Activated CD4-positive, alpha-beta memory T cell treated with anti-CD3 and anti-CD28 coated beads, Interleukin-2, amount 10 ng/mL, durations not matched to agents 7 days and 5 days (primary cell): ENCODE results near the gene COL5A1. TPM values are rescaled to one million over a fixed set of nuclear protein-coding genes. Genes with fewer than 3 reads are reported as not detected.

Source experiments
- CTCF ChIA-PET: fragments of 350-600 bp; sonication (Branson Sonifier 250); formaldehyde crosslinking; loops from one replicate; lab custom pipeline; 2021; ENCODE audit warnings: antibody characterized with exemption, inconsistent platforms; lab: Charles Lee
- POLR2A ChIA-PET: fragments of 350-600 bp; sonication (Branson Sonifier 250); formaldehyde crosslinking; loops from one replicate; lab custom pipeline; 2021; ENCODE audit warnings: antibody characterized with exemption; lab: Charles Lee
- DNase-seq: peaks from one replicate; pipeline ENCODE4 v3.0.0-alpha.2; 2020
- H3K27ac Mint-ChIP-seq: one replicate; pipeline ENCODE4 v1.8.0; 2021; ENCODE audit warnings: mild to moderate bottlenecking, mixed read lengths
- H3K27me3 Mint-ChIP-seq: one replicate; pipeline ENCODE4 v1.8.0; 2021; ENCODE audit warnings: mixed read lengths
- H3K36me3 Mint-ChIP-seq: one replicate; pipeline ENCODE4 v1.8.0; 2021; ENCODE audit warnings: low read depth, mixed read lengths
- H3K4me1 Mint-ChIP-seq: one replicate; pipeline ENCODE4 v1.8.0; 2021; ENCODE audit warnings: mixed read lengths
- H3K4me3 Mint-ChIP-seq: one replicate; pipeline ENCODE4 v1.8.0; 2021; ENCODE audit warnings: mild to moderate bottlenecking, mixed read lengths
- H3K9me3 Mint-ChIP-seq: one replicate; pipeline ENCODE4 v1.8.0; 2021; ENCODE audit warnings: mixed read lengths
- total RNA-seq, 2 experiments: library from RNA; stranded (reverse); gene quantifications; one replicate each; pipeline ENCODE4 v1.2.3, GENCODE V29; 2021

The COL5A1 gene
- total RNA-seq, 2 experiments from 2014 or later: 0.10 to 0.13 TPM

DNA sequence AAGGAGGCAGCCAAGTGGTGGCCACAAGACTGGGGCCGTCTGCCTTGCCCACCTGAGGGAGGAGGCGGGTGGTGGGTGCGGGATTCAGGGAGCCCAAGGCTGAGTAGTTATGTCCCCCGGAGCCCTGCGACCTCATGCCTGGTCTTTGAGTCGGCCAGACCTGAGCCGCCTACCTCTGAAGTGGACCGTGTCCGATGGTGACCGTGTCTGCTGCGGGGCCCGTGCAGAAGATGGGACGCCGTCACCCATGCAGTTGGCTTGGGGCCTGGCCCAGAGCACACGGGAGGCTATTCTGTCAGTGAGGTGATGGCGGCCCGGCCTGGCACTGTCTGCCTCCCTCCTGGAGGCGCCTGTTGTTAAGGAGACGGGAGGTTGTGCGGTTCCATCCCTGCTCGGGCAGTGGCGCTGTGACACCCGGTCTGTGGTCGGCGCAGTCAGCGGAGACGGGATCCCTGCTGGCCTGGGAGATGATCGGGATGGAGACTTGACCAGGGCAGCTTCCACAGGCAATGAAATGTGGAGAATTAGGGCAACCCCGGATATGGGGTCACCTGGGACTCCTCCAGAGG is 176.5 kb downstream of the COL5A1 start:
- DNase-seq: no peak
- CTCF ChIA-PET: no interaction called here
- H3K9me3 Mint-ChIP-seq: no peaks in the 10 kb centered on the region
- H3K4me3 Mint-ChIP-seq: no peak overlapping the region
- no peaks in the 10 kb centered on the region for H3K4me1 Mint-ChIP-seq
- POLR2A ChIA-PET: no interaction called here
- no peak overlapping the region for H3K27ac Mint-ChIP-seq
- no peaks in the 10 kb centered on the region for H3K27me3 Mint-ChIP-seq
- no peaks in the 10 kb centered on the region for H3K36me3 Mint-ChIP-seq

DNA sequence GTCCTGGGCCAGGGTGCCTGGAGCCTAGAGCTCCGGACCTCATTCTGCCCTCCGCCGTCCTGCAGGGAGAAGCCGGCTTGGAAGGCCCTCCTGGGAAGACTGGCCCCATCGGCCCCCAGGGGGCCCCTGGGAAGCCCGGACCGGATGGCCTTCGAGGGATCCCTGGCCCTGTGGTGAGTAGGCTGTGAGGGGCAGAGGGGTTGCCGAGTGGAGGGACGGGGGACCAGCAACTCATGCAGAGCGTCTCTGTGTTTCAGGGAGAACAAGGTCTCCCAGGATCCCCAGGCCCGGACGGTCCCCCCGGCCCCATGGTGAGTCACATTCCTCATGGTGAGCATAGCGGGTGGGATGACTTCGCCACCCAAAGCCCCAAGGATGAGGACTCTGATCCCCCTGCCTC is 177.0 kb downstream of the COL5A1 start:
- DNase-seq: no peak
- Mint-ChIP-seq H3K9me3 (no peaks in the 10 kb centered on the region), H3K4me3 (no peak overlapping the region), H3K4me1 (no peaks in the 10 kb centered on the region), H3K36me3 (no peaks in the 10 kb centered on the region), H3K27ac (no peak overlapping the region), H3K27me3 (no peaks in the 10 kb centered on the region)
- ChIA-PET POLR2A (no interaction called here), CTCF (no interaction called here)

DNA sequence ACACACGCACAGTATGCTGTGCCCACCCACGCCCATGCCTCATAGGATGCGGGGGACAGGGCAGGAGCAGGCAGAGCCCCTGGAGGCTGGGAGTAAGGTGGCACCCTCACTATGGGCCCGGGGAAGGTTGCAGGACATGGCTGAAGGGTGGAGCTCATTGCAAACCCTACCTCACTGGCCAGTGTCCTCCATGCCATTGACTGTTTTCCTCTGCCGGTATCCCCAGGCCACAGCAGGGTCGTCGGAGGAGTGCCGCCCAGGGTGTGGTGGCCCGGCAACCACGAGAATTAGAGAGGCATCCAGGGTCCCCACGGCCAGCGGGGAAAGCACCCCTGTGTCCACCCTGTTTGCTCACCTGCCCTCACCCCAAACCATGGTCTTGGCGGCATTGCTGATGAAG is 179.3 kb downstream of the COL5A1 start:
- no peaks in the 10 kb centered on the region for H3K36me3 Mint-ChIP-seq
- POLR2A ChIA-PET: no interaction called here
- CTCF ChIA-PET: no interaction called here
- no peaks in the 10 kb centered on the region for H3K9me3 Mint-ChIP-seq
- H3K27ac Mint-ChIP-seq: no peak overlapping the region
- DNase-seq: no peak
- no peak overlapping the region for H3K4me3 Mint-ChIP-seq
- no peaks in the 10 kb centered on the region for H3K27me3 Mint-ChIP-seq
- H3K4me1 Mint-ChIP-seq: no peaks in the 10 kb centered on the region

DNA sequence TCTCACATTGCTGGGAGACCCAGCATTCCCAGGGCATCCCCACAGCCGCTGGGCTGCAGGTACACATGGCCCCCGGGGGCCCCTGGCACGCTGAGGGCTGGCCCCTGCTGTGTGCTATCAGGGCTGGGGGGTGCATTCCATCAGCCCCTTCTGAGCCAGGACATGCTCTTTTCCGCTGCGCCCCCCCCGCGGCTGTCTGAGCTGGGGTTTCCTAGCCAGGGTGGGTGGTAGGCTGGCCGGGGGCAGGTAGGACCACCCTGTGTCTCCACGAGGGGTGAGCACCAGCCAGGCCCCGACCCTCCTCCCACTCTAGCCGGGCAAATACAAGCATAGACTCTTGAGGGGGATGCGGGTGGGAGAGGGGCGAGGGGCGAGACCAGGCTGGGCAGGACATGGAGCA is 180.9 kb downstream of the COL5A1 start:
- H3K9me3 Mint-ChIP-seq: no peaks in the 10 kb centered on the region
- H3K27me3 Mint-ChIP-seq: no peaks in the 10 kb centered on the region
- ChIA-PET CTCF (no interaction called here), POLR2A (no interaction called here)
- H3K4me1 Mint-ChIP-seq: no peaks in the 10 kb centered on the region
- no peak for DNase-seq
- no peaks in the 10 kb centered on the region for H3K36me3 Mint-ChIP-seq
- H3K4me3 Mint-ChIP-seq: no peak overlapping the region
- no peak overlapping the region for H3K27ac Mint-ChIP-seq

DNA sequence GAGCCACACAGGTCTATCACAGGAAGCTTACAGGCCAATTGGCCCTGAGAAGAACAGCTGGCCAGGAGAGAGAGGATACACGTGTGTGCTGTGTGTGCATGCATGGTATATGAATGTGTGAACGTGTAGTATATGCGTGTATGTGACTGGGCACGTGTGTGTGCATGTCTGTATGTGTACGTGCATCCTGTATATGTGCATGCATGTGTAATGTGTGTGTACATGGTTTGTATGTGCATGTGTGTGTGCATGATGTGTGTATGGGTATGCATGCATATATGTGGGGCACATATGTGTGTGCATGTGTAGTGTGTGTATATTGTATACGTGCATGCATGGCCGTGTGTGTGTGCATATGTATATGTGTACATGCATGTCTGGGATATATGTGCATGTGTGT is 182.0 kb downstream of the COL5A1 start:
- Mint-ChIP-seq H3K4me1 (no peaks in the 10 kb centered on the region), H3K9me3 (no peaks in the 10 kb centered on the region), H3K27me3 (no peaks in the 10 kb centered on the region), H3K36me3 (no peaks in the 10 kb centered on the region), H3K27ac (no peak overlapping the region), H3K4me3 (no peak overlapping the region)
- POLR2A ChIA-PET: no interaction called here
- DNase-seq: no peak
- CTCF ChIA-PET: no interaction called here

DNA sequence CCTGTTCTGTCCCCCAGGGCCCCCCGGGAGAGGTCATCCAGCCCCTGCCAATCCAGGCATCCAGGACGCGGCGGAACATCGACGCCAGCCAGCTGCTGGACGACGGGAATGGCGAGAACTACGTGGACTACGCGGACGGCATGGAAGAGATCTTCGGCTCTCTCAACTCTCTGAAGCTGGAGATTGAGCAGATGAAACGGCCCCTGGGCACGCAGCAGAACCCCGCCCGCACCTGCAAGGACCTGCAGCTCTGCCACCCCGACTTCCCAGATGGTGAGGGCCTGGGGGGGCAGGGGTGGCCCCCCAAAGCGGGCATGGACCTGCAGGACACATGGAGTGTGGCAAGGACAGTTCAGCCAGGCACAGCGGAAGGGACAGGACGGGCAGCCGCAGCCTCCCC is 183.0 kb downstream of the COL5A1 start:
- DNase-seq: no peak
- Mint-ChIP-seq H3K36me3 (no peaks in the 10 kb centered on the region), H3K4me1 (no peaks in the 10 kb centered on the region), H3K9me3 (no peaks in the 10 kb centered on the region), H3K4me3 (no peak overlapping the region), H3K27ac (no peak overlapping the region), H3K27me3 (no peaks in the 10 kb centered on the region)
- POLR2A ChIA-PET: no interaction called here
- CTCF ChIA-PET: no interaction called here

DNA sequence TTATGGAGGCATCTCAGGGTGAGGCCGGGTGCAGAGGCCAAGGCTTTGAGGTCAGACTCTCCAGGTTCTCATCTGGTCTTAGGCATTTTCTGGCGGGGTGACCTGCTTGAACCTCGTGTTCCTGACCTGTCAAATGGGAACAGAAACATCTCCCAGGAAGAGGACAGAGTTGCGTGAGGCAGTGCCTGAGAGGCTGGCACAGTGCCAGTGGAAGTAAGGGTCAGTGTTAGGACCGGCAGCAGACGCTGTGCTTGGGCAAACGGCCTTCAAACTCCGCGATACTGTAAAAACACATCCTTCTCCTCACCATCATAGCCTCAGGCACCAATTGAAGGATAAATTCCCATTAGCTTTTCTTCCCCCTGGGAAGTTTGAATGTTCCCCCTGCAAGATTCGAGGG is 183.4 kb downstream of the COL5A1 start:
- ChIA-PET POLR2A (no interaction called here), CTCF (no interaction called here)
- no peak for DNase-seq
- H3K9me3 Mint-ChIP-seq: no peaks in the 10 kb centered on the region
- no peak overlapping the region for H3K4me3 Mint-ChIP-seq
- no peaks in the 10 kb centered on the region for H3K36me3 Mint-ChIP-seq
- no peaks in the 10 kb centered on the region for H3K27me3 Mint-ChIP-seq
- H3K4me1 Mint-ChIP-seq: no peaks in the 10 kb centered on the region
- H3K27ac Mint-ChIP-seq: no peak overlapping the region

DNA sequence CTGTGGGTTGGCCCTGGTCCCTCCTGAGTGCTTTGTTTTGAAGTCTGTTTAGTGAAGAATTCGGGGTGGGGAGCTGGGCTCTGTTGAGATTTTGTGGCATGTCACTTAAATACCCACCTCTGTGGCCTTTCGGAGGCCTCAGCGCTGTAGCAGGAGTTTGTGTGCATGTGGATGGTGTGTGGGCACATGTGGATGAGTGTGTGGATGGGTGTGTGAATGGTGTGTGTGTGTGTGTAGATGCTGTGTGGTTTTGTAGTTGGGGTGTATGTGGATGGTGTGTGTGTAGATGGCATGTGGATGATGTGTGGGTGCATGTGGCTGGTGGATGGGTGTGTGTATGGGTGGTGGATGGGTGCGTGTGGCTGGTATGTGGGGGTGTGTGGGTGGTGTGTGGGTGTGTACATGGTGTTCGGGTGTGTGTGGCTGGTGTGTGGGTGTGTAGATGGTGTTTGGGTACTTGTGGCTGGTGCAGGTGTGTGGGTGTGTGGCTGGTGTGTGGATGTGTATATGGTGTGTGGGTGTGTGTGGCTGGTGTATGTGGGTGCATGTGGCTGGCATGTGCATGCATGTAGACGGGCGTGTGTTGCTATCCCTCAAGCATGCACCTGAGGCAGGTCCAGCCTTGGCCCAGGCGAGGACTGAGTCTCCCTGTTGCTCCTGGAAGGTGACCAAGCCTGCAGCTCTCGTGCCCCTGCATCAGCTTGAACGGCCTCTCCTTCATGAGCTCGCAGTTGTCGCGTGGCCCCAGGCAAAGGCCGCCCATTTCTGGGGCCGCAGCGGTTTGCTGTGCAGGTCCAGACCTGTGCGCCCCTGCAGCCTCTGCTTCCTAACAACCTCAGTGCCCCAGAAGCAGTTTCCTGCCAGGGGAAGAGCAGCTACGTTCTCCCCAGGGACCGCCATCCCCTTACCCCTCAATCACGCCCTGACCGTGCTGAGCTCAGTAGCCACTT is 185.0 kb downstream of the COL5A1 start:
- Mint-ChIP-seq H3K9me3 (no peaks in the 10 kb centered on the region), H3K36me3 (no peaks in the 10 kb centered on the region), H3K4me3 (no peak overlapping the region), H3K27ac (no peak overlapping the region), H3K4me1 (no peaks in the 10 kb centered on the region), H3K27me3 (no peaks in the 10 kb centered on the region)
- CTCF ChIA-PET: no interaction called here
- POLR2A ChIA-PET: no interaction called here
- DNase-seq: no peak

DNA sequence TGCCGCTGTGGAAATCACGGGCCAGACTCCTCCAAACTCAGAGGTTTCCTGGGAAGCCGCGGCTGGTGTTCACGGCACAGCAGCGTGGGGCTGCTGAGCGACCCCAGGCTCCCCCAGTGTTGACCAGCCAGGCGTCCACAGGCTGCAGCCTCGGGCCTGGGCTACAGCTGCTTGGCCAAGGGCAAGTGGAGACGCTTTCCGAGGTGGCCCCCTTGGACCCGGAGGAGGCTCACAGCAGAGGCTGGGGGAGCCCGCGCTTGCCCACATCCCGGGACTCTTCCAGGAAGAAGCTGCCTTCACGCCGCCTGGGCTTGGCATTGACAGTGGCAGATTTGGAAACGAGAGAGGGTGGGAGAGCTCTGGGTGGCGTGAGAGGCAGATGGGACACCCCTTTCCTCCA is 186.0 kb downstream of the COL5A1 start:
- H3K27me3 Mint-ChIP-seq: no peaks in the 10 kb centered on the region
- no peak overlapping the region for H3K27ac Mint-ChIP-seq
- no peak for DNase-seq
- no peaks in the 10 kb centered on the region for H3K36me3 Mint-ChIP-seq
- H3K4me3 Mint-ChIP-seq: no peak overlapping the region
- no peaks in the 10 kb centered on the region for H3K9me3 Mint-ChIP-seq
- no peaks in the 10 kb centered on the region for H3K4me1 Mint-ChIP-seq
- ChIA-PET POLR2A (no interaction called here), CTCF (no interaction called here)

DNA sequence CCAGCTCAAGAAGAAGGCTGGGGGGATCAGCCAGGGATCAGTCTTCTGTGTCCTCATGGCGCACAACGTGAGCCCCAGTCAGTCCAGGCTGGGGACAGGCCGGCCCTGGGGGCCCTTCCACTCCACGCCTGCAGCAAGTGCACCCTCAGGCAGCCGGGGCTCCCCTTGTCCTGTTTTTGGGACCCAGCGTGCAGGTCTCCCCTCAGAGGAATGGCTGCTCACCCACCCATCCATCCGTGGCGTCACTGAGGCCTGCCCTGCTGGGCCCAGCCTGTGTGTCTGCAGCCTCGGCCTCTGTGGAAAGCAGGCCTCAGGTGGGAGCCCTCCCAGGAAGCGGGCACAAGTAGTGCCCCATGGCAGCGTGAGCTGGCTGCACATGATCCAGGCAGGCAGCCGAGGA is 186.4 kb downstream of the COL5A1 start:
- POLR2A ChIA-PET: no interaction called here
- Mint-ChIP-seq H3K4me1 (no peaks in the 10 kb centered on the region), H3K36me3 (no peaks in the 10 kb centered on the region), H3K27me3 (no peaks in the 10 kb centered on the region), H3K27ac (no peak overlapping the region), H3K4me3 (no peak overlapping the region), H3K9me3 (no peaks in the 10 kb centered on the region)
- DNase-seq: no peak
- CTCF ChIA-PET: no interaction called here

DNA sequence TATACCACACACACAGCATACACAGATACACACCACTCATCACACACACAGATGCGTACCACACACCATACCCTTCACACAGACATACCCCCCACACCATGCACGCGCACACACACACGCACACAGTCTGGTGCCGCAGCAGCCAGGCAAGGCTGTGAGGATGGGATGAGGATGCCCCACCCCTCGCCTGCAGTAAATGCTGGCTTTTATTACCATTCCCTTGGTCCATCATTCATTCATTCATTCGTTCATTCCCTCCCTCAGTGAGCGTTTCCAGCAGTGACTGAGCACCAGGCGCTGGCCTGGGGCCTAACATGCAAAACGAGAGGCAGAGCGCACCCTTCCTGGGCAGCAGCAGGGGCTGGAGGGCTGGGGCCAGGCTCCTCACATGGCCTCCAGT is 187.3 kb downstream of the COL5A1 start:
- Mint-ChIP-seq H3K4me3 (no peak overlapping the region), H3K9me3 (no peaks in the 10 kb centered on the region), H3K36me3 (no peaks in the 10 kb centered on the region), H3K27ac (no peak overlapping the region), H3K4me1 (no peaks in the 10 kb centered on the region), H3K27me3 (no peaks in the 10 kb centered on the region)
- CTCF ChIA-PET: no interaction called here
- POLR2A ChIA-PET: no interaction called here
- no peak for DNase-seq

DNA sequence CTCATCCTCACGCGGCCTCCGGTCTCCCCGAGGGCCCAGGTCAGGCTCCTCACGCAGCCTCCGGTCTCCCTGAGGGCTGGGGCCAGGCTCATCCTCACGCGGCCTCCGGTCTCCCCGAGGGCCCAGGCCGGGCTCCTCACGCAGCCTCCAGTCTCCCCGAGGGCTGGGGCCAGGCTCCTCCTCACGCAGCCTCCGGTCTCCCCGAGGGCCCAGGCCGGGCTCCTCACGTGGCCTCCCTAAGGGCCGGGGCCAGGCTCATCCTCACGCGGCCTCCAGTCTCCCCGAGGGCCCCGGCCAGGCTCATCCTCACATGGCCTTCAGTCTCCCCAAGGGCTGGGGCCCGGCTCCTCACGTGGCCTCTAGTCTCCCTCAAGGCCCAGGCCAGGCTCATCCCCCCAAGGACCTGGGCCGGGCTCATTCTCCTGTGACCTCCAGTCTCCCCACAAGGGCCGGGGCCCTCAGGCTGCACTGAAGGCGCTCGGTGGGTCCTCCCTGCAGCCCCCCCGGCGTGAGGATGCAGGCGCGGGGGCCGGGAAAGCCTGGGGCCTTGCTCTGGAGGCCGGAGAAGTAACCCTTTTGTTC is 187.8 kb downstream of the COL5A1 start:
- ChIA-PET CTCF (no interaction called here), POLR2A (no interaction called here)
- no peak overlapping the region for H3K27ac Mint-ChIP-seq
- no peaks in the 10 kb centered on the region for H3K27me3 Mint-ChIP-seq
- no peaks in the 10 kb centered on the region for H3K36me3 Mint-ChIP-seq
- no peaks in the 10 kb centered on the region for H3K9me3 Mint-ChIP-seq
- DNase-seq: no peak
- no peaks in the 10 kb centered on the region for H3K4me1 Mint-ChIP-seq
- H3K4me3 Mint-ChIP-seq: no peak overlapping the region

DNA sequence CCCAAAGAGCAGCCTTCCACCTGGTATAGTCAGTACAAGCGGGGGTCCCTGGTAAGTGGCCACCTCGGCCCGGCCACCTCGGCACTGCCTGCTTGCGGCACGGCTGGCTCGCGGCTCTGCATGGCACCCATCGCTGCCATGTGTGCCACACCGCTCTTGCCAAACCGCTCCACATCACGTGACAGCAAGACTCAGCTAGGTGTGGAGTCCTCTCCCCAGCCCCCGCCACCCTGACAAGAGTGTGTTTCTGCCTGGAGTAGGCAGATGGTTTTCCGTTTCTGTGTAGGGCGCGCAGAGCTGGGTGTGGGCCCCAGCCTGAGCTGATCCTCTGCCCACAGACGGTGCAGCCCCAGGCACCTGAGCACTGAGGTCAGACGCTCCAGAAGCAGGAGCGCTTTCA is 188.5 kb downstream of the COL5A1 start:
- Mint-ChIP-seq H3K27ac (no peak overlapping the region), H3K27me3 (no peaks in the 10 kb centered on the region), H3K4me3 (no peak overlapping the region), H3K9me3 (no peaks in the 10 kb centered on the region), H3K36me3 (no peaks in the 10 kb centered on the region), H3K4me1 (no peaks in the 10 kb centered on the region)
- no peak for DNase-seq
- POLR2A ChIA-PET: no interaction called here
- CTCF ChIA-PET: no interaction called here
